ENCODE results near the gene KDM4C. TPM values are rescaled to one million over a fixed set of nuclear protein-coding genes. Genes with fewer than 3 reads are reported as not detected.

The KDM4C gene
- total and polyA plus RNA-seq, 12 donors, result 6.1 to 18.2 (median 14.6) TPM

- 64 to 66% methylated on average over 2 of the region's 2 CpGs for WGBS, 2 donors
- DNase-seq (no peak), ATAC-seq (peak in 1 of 8 donors; percentile 45)
- H3K27me3 ChIP-seq, result no peaks in the 10 kb centered on the region
- intact Hi-C loops (cut with DNase I), result no loop called here
- TF ChIP-seq CTCF (IDR thresholded peaks at IDR 0.05), result no peak
- peaks cover 0 to 32% (median 0%) of the 10 kb centered on the region in 9 donors for H3K36me3 ChIP-seq
- no peak overlapping the region for H3K27ac ChIP-seq
- H3K9me3 ChIP-seq, result peaks cover 0 to under 1% (median 0%) of the 10 kb centered on the region in 11 donors
- no peak overlapping the region for H3K4me3 ChIP-seq
- peaks cover 0 to 11% (median 3%) of the 10 kb centered on the region in 9 donors for H3K4me1 ChIP-seq
Measured at GRCh38 chr9:7105095-7105494, 347.3 kb downstream of the KDM4C start.

GRCh38 chr9:7108936-7109335 lies 351.2 kb downstream of the KDM4C start:
- H3K4me3 ChIP-seq, result no peak overlapping the region
- no peak for TF ChIP-seq CTCF (IDR thresholded peaks at IDR 0.05)
- intact Hi-C loops (cut with DNase I), result no loop called here
- H3K4me1 ChIP-seq, result peaks cover 0 to 11% (median 3%) of the 10 kb centered on the region in 9 donors
- H3K36me3 ChIP-seq, result peaks cover 0 to 32% (median 5%) of the 10 kb centered on the region in 9 donors
- no peaks in the 10 kb centered on the region for H3K9me3 ChIP-seq
- no peak for DNase-seq
- no peak for ATAC-seq
- no peaks in the 10 kb centered on the region for H3K27me3 ChIP-seq
- H3K27ac ChIP-seq, result no peak overlapping the region

DNA sequence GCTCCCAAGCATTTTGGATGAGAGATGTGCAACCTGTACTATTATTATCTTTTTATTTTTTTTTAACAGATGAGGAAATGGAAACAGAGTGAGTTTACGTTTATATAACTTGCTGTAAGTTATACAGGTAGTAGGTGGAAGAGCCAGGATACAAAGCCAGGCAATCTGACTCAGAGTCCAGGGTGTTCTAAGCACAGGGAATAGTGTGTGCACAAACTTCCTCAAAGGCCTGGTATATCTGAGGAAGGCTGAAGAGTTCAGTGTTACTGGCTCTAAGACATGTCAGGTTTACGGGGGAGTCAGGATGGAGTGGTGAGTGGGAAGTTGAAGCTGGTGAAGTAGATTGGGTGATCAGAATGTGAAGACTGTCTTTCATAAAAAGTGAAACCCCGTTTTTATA lies 353.6 kb downstream of the KDM4C start:
- Histone ChIP-seq H3K4me1 (peaks cover 0 to 4% (median 0%) of the 10 kb centered on the region in 9 donors), H3K27ac (no peak overlapping the region), H3K27me3 (no peaks in the 10 kb centered on the region), H3K9me3 (no peaks in the 10 kb centered on the region), H3K36me3 (peaks cover 0 to 26% (median 0%) of the 10 kb centered on the region in 9 donors), H3K4me3 (no peak overlapping the region)
- intact Hi-C loops (cut with DNase I), result no loop called here
- no peak for TF ChIP-seq CTCF (IDR thresholded peaks at IDR 0.05)
- 64 to 94% methylated on average over 3 of the region's 3 CpGs for WGBS, 2 donors
- DNase-seq (no peak), ATAC-seq (no peak)

- intact Hi-C loops (cut with DNase I), result no loop called here
- TF ChIP-seq CTCF (IDR thresholded peaks at IDR 0.05), result no peak
- Histone ChIP-seq H3K4me3 (no peak overlapping the region), H3K27me3 (no peaks in the 10 kb centered on the region), H3K36me3 (peaks cover 0 to 12% (median 0%) of the 10 kb centered on the region in 9 donors), H3K4me1 (peaks cover 0 to 7% (median 0%) of the 10 kb centered on the region in 9 donors), H3K27ac (no peak overlapping the region), H3K9me3 (no peaks in the 10 kb centered on the region)
- 0 to 77% methylated on average over 1 of the region's 1 CpG for WGBS, 2 donors
- no peak for DNase-seq
- ATAC-seq, result no peak
Measured at GRCh38 chr9:7115606-7116005, 357.8 kb downstream of the KDM4C start.
